ENCODE data around the gene IL4R.
"Not testable (repeated sequence)": the region's sequence is repeated elsewhere in the genome, so short reads cannot be mapped to it uniquely, and the experiment has no call there.

IL4R gene

GRCh38 chr16:27287887-27288286 lies 25.9 kb upstream of the IL4R start:
- peaks cover 6% of the 10 kb centered on the region; the same call in 1 of the 2 replicates for H3K4me1 ChIP-seq
- TF ChIP-seq Cebpa-rat (IDR thresholded peaks at IDR 0.05), result no peak

GRCh38 chr16:27288313-27288712 lies 25.5 kb upstream of the IL4R start:
- H3K4me2 ChIP-seq, H3K4me3 ChIP-seq, H3K36me3 ChIP-seq, H4K20me1 ChIP-seq, H3K27me3 ChIP-seq, H3K9me3 ChIP-seq, H3K27ac ChIP-seq, H3K4me1 ChIP-seq, H3K9ac ChIP-seq: not testable (repeated sequence)

More at GRCh38 chr16:27287887-27288286, 25.9 kb upstream of the IL4R start:
- no peaks in the 10 kb centered on the region for H3K9me3 ChIP-seq
- H3K4me3 ChIP-seq, result no peak overlapping the region
- no peak overlapping the region for H3K27ac ChIP-seq
- H3K36me3 ChIP-seq, result no peaks in the 10 kb centered on the region
- no peaks in the 10 kb centered on the region for H3K27me3 ChIP-seq
- no peaks in the 10 kb centered on the region for H4K20me1 ChIP-seq
- no peak overlapping the region for H3K4me2 ChIP-seq
- H3K9ac ChIP-seq, result no peak overlapping the region

GRCh38 chr16:27289669-27290068 lies 24.1 kb upstream of the IL4R start:
- Histone ChIP-seq H3K27me3 (no peaks in the 10 kb centered on the region), H3K9ac (no peak overlapping the region), H3K4me1 (peaks cover 6% of the 10 kb centered on the region; the same call in 1 of the 2 replicates), H3K36me3 (no peaks in the 10 kb centered on the region), H3K27ac (no peak overlapping the region), H4K20me1 (no peaks in the 10 kb centered on the region), H3K4me3 (no peak overlapping the region), H3K4me2 (no peak overlapping the region), H3K9me3 (no peaks in the 10 kb centered on the region)
- TF ChIP-seq Cebpa-rat (IDR thresholded peaks at IDR 0.05), result no peak

- no peaks in the 10 kb centered on the region for H3K36me3 ChIP-seq
- H3K4me1 ChIP-seq, result peaks cover 6% of the 10 kb centered on the region; the same call in 1 of the 2 replicates
- H4K20me1 ChIP-seq, result no peaks in the 10 kb centered on the region
- no peak overlapping the region for H3K27ac ChIP-seq
- no peak overlapping the region for H3K9ac ChIP-seq
- TF ChIP-seq Cebpa-rat (IDR thresholded peaks at IDR 0.05), result no peak
- no peak overlapping the region for H3K4me2 ChIP-seq
- H3K27me3 ChIP-seq, result no peaks in the 10 kb centered on the region
- H3K9me3 ChIP-seq, result no peaks in the 10 kb centered on the region
- no peak overlapping the region for H3K4me3 ChIP-seq
These were observed 23.2 kb upstream of the IL4R start for GRCh38 chr16:27290562-27290961.

GRCh38 chr16:27291106-27291505 lies 22.7 kb upstream of the IL4R start:
- no peak for TF ChIP-seq Cebpa-rat (IDR thresholded peaks at IDR 0.05)
- no peaks in the 10 kb centered on the region for H3K36me3 ChIP-seq
- no peak overlapping the region for H3K9ac ChIP-seq
- no peak overlapping the region for H3K4me2 ChIP-seq
- H3K4me3 ChIP-seq, result no peak overlapping the region
- H3K27ac ChIP-seq, result no peak overlapping the region
- H4K20me1 ChIP-seq, result no peaks in the 10 kb centered on the region
- no peaks in the 10 kb centered on the region for H3K9me3 ChIP-seq
- H3K4me1 ChIP-seq, result peaks cover 5% of the 10 kb centered on the region; the same call in 1 of the 2 replicates
- H3K27me3 ChIP-seq, result no peaks in the 10 kb centered on the region

GRCh38 chr16:27291722-27292240 lies 22.0 kb upstream of the IL4R start:
- Histone ChIP-seq H3K4me2 (no peak overlapping the region), H4K20me1 (no peaks in the 10 kb centered on the region), H3K27me3 (no peaks in the 10 kb centered on the region), H3K4me1 (no peaks in the 10 kb centered on the region), H3K9ac (no peak overlapping the region), H3K27ac (no peak overlapping the region), H3K4me3 (no peak overlapping the region), H3K9me3 (no peaks in the 10 kb centered on the region), H3K36me3 (no peaks in the 10 kb centered on the region)
- TF ChIP-seq Cebpa-rat (IDR thresholded peaks at IDR 0.05), result no peak

GRCh38 chr16:27293343-27293742 lies 20.4 kb upstream of the IL4R start:
- H3K36me3 ChIP-seq, result no peaks in the 10 kb centered on the region
- H3K4me1 ChIP-seq, result no peaks in the 10 kb centered on the region
- no peak overlapping the region for H3K4me3 ChIP-seq
- no peak for TF ChIP-seq Cebpa-rat (IDR thresholded peaks at IDR 0.05)
- no peaks in the 10 kb centered on the region for H3K9me3 ChIP-seq
- no peak overlapping the region for H3K9ac ChIP-seq
- H3K4me2 ChIP-seq, result no peak overlapping the region
- H4K20me1 ChIP-seq, result no peaks in the 10 kb centered on the region
- H3K27ac ChIP-seq, result no peak overlapping the region
- H3K27me3 ChIP-seq, result no peaks in the 10 kb centered on the region

- Histone ChIP-seq H3K9ac (no peak overlapping the region), H3K4me1 (0 out of 2 replicates have a peak, but pooled peaks cover 5% of the 10 kb centered on the region), H3K4me2 (no peak overlapping the region), H3K27ac (no peak overlapping the region), H3K27me3 (no peaks in the 10 kb centered on the region), H3K9me3 (no peaks in the 10 kb centered on the region), H4K20me1 (no peaks in the 10 kb centered on the region), H3K36me3 (no peaks in the 10 kb centered on the region), H3K4me3 (no peak overlapping the region)
- TF ChIP-seq Cebpa-rat (IDR thresholded peaks at IDR 0.05), result no peak
These were observed 15.6 kb upstream of the IL4R start for GRCh38 chr16:27298132-27298531.

- H3K9ac ChIP-seq, result no peak overlapping the region
- H3K4me1 ChIP-seq, result 0 out of 2 replicates have a peak, but pooled peaks cover 5% of the 10 kb centered on the region
- no peaks in the 10 kb centered on the region for H3K9me3 ChIP-seq
- H3K27ac ChIP-seq, result no peak overlapping the region
- TF ChIP-seq Cebpa-rat (IDR thresholded peaks at IDR 0.05), result no peak
- H3K27me3 ChIP-seq, result no peaks in the 10 kb centered on the region
- H4K20me1 ChIP-seq, result no peaks in the 10 kb centered on the region
- no peaks in the 10 kb centered on the region for H3K36me3 ChIP-seq
- no peak overlapping the region for H3K4me2 ChIP-seq
- no peak overlapping the region for H3K4me3 ChIP-seq
These were observed 12.4 kb upstream of the IL4R start for GRCh38 chr16:27301236-27301861.

- Histone ChIP-seq H3K27ac (no peak overlapping the region), H3K4me2 (no peak overlapping the region), H3K9ac (no peak overlapping the region), H3K27me3 (no peaks in the 10 kb centered on the region), H3K9me3 (no peaks in the 10 kb centered on the region), H4K20me1 (no peaks in the 10 kb centered on the region), H3K4me1 (0 out of 2 replicates have a peak, but pooled peaks cover 5% of the 10 kb centered on the region), H3K36me3 (no peaks in the 10 kb centered on the region), H3K4me3 (no peak overlapping the region)
- no peak for TF ChIP-seq Cebpa-rat (IDR thresholded peaks at IDR 0.05)
These were observed 11.6 kb upstream of the IL4R start for GRCh38 chr16:27302126-27302525.

Measured in BLaER1 (cell line).